NCI-H510A (cell line): ENCODE measurements around the gene CAST.

Source experiments
- DNase-seq: peaks from one replicate; lab custom pipeline; 2025; lab: John Stamatoyannopoulos, UW

CAST gene

GRCh38 chr5:96675882-96676281 lies 13.7 kb downstream of the CAST start:
- DNase-seq = no peak

GRCh38 chr5:96677496-96677895 lies 15.3 kb downstream of the CAST start:
- DNase-seq = no peak

- DNase-seq = no peak
These were observed 17.1 kb downstream of the CAST start for GRCh38 chr5:96679293-96679692.

GRCh38 chr5:96680759-96681470 lies 18.7 kb downstream of the CAST start:
- DNase-seq = no peak

- DNase-seq = no peak
These were observed 21.2 kb downstream of the CAST start for GRCh38 chr5:96683392-96683791.

GRCh38 chr5:96683810-96684209 lies 21.6 kb downstream of the CAST start:
- no peak for DNase-seq

GRCh38 chr5:96687080-96687479 lies 24.9 kb downstream of the CAST start:
- DNase-seq = no peak

GRCh38 chr5:96687812-96688453 lies 25.8 kb downstream of the CAST start:
- DNase-seq = no peak

- DNase-seq = no peak
These were observed 28.7 kb downstream of the CAST start for GRCh38 chr5:96690861-96691260.

GRCh38 chr5:96691503-96692303 lies 29.5 kb downstream of the CAST start:
- DNase-seq = no peak

- DNase-seq = no peak
These were observed 30.3 kb downstream of the CAST start for GRCh38 chr5:96692441-96692840.

GRCh38 chr5:96699186-96699820 lies 37.1 kb downstream of the CAST start:
- DNase-seq = no peak

- peak; percentile 49 for DNase-seq
These were observed 40.6 kb downstream of the CAST start for GRCh38 chr5:96702503-96703383.

- no peak for DNase-seq
These were observed 41.3 kb downstream of the CAST start for GRCh38 chr5:96703384-96703920.

- no peak for DNase-seq
These were observed 41.8 kb downstream of the CAST start for GRCh38 chr5:96703995-96704394.

- no peak for DNase-seq
These were observed 44.4 kb downstream of the CAST start for GRCh38 chr5:96706433-96707111.

GRCh38 chr5:96708600-96708999 lies 46.4 kb downstream of the CAST start:
- no peak for DNase-seq

- DNase-seq = no peak
These were observed 47.1 kb downstream of the CAST start for GRCh38 chr5:96709152-96709821.

GRCh38 chr5:96712100-96712746 lies 50.0 kb downstream of the CAST start:
- DNase-seq = no peak

- no peak for DNase-seq
These were observed 52.3 kb downstream of the CAST start for GRCh38 chr5:96714450-96714849.
